Hepatocyte (in vitro differentiated cells): ENCODE data around the gene SLC30A4.

Experiments used
- CTCF ChIP-seq: fragments of 200-600 bp; sonication (generic); IDR thresholded peaks from 2 replicates; pipeline ENCODE4 v1.5.1; 2016; ENCODE audit warnings: antibody characterized with exemption, mild to moderate bottlenecking; ENCODE audit not compliant: poor library complexity
- EZH2 ChIP-seq: fragments of 200-600 bp; sonication (generic); IDR thresholded peaks from 2 replicates; pipeline ENCODE4 v1.6.1; 2016; ENCODE audit warnings: antibody characterized with exemption, mild to moderate bottlenecking, borderline replicate concordance
- EZH2phosphoT487 ChIP-seq: fragments of 200-600 bp; sonication (generic); IDR thresholded peaks from one replicate; pipeline ENCODE4 v1.6.1; 2018; ENCODE audit warnings: antibody characterized with exemption, mild to moderate bottlenecking, low read depth, moderate library complexity; ENCODE audit not compliant: unreplicated experiment, severe bottlenecking

DNA sequence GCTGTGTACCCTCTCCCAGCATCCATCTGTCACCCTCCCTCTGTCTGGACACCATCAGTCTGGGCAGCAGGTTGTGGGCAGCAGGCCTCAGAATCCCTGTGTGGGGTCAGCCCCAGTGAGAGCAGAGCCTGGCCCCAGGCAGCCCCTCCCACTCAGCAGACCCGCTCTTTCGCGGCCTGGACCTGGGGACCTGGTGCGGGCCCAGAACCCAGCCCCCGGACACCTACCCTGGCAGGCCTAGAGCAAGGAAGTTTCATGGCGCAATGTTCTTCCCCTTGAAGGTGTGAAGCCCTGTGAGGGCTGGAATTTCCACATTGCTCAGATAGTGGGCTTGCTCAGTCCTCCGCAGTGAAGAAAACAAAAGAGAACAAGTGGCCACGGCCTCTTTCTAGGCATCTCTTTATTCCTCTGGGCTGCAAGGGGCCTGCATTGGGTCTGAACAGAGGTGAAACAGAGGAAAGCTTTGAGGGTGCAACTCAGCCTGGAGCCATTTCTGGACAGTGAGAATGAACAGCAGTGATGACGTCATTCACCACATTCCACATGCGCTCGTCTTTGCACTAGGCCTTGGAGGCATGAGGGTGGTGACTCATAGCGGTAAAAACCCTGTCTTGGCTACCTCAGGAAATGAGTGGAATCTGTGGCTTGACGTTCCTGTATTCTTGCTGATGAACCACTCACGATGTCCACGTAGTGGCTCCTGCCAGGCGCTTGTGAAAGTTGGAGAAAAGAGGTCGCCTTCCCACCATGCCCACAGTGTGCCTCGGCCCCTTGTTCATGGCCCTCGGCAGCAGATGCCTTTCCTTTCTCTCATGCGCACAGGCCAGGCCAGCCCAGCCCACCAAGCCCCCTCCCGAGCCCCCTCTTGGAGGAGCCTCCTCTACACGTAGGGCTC, 66.1 kb downstream of the SLC30A4 start:
- TF ChIP-seq EZH2 = no peak
- no peak for TF ChIP-seq CTCF
- TF ChIP-seq EZH2phosphoT487 = no peak
